K562 (cell line): ENCODE measurements around the gene TPGS1. TPM values are rescaled to one million over a fixed set of nuclear protein-coding genes. Genes with fewer than 3 reads are reported as not detected.
A peak's percentile ranks its signal among the peaks of the same experiment; 100 is the strongest.

Experiments
- CCNT2 ChIP-seq: IDR thresholded peaks from 2 replicates; pipeline ENCODE4 v1.6.1; 2011; ENCODE audit warnings: borderline replicate concordance, low read depth, mild to moderate bottlenecking, moderate library complexity, mixed read lengths, low read length; ENCODE audit not compliant: insufficient read length; ENCODE audit errors: extremely low read depth
- PHF8 ChIP-seq: fragments of 200-600 bp; sonication (generic); IDR thresholded peaks from 2 replicates; pipeline ENCODE4 v1.6.1; 2012; ENCODE audit warnings: mixed run types, mild to moderate bottlenecking, inconsistent platforms, low read length, moderate library complexity, borderline replicate concordance
- U2AF1 ChIP-seq: fragments of 200-400 bp; formaldehyde crosslinking; optimal IDR thresholded peaks from 2 replicates; pipeline ENCODE3; 2017; ENCODE audit warnings: mild to moderate bottlenecking, low read depth, low read length, moderate library complexity
- ZNF445 ChIP-seq: fragments of 250-450 bp; sonication (Bioruptor Pico); IDR thresholded peaks from 2 replicates; pipeline ENCODE4 v1.4.0; 2020; ENCODE audit warnings: low read depth, mild to moderate bottlenecking, moderate library complexity
- ZNF76 ChIP-seq: fragments of 250-450 bp; sonication (Bioruptor Pico); IDR thresholded peaks from 2 replicates; pipeline ENCODE4 v1.4.0; 2020; ENCODE audit warnings: mild to moderate bottlenecking, moderate library complexity, borderline replicate concordance
- polyA plus RNA-seq, 8 experiments: library from polyadenylated mRNA; depleted of rRNA in 4 of 8; stranded (reverse) in 5 of 8; unstranded in 3 of 8; fragments of >200 nt; fragmentation: Nextera tagmentation in 2 of 8; fragmentation: Illumina TruSeq in 1 of 8; extraction: Ambion mirVana in 2 of 8; extraction: Trizol in 1 of 8; gene quantifications; 2 replicates each; pipeline versions ENCODE4 v1.2.1 to v1.2.3, GENCODE V29; 2011 to 2014; ENCODE audit warnings: inconsistent platforms in 1 of 8, missing spikeins in 1 of 8
- total RNA-seq, 7 experiments: library from RNA; depleted of rRNA in 6 of 7; stranded (reverse); fragments of >200 nt in 6 of 7; fragmentation: Illumina TruSeq in 2 of 7; extraction: Trizol in 2 of 7; gene quantifications; 2 replicates each; pipeline versions ENCODE4 v1.2.1 to v1.2.3, GENCODE V29; 2011 to 2021; ENCODE audit warnings: low replicate concordance in 1 of 7
- TF ChIP-seq, protein P1 (sequence below): fragments of 450-650 bp; IDR thresholded peaks from 2 replicates; pipeline ENCODE4 v1.6.1; 2016; ENCODE audit warnings: mild to moderate bottlenecking, moderate library complexity
- TF ChIP-seq, protein P2 (sequence below), 2 experiments: fragments of 450-650 bp; IDR thresholded peaks; 2 replicates each; pipeline ENCODE4 v1.6.1; 2018; ENCODE audit warnings: mild to moderate bottlenecking in 2 of 2, low read depth in 1 of 2; ENCODE audit not compliant: partially characterized antibody in 2 of 2

Gene TPGS1
- total and polyA plus RNA-seq, 9 of the 15 experiments (the other 6 are each of a cell fraction or from before 2014, with no cell fraction given): 0.30 to 31.6 (median 1.2) TPM; not detected in 2

DNA sequence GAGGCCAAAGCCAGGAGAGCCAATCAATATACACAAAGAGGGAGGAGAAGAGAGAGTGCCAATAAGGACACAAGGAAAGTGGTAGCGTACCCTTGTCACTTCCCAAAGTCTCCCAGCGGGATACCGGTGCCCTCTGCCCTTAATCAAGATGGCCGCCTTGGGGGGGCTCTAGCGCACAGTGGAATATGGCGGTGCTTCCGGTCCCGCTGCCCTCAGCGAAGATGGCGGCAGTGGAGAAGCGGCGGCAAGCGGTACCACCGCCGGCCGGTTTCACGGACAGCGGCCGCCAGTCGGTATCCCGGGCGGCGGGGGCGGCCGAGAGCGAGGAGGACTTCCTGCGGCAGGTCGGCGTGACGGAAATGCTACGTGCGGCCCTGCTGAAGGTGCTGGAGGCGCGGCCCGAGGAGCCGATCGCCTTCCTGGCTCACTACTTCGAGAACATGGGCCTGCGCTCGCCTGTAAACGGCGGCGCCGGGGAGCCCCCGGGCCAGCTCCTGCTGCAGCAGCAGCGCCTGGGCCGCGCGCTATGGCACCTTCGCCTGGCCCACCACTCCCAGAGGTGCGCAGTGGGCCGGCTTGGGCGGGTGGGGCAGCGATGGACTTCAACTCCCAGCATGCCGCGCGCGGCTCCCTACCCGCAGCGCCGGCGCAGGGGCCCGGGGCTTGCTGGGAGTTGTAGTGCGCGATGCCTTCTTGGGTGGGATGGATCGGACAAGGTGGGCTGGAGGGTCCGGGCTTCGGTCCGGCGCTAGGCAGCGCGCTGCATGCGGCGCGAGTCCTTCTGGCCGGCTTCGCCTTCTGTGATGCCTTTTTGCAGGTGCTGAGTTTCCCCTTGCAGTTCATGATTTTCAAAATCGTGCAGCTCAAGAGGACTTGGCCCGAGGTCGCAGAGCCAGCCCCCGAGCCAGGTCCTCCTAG lies at the start of gene TPGS1 (continued):
- TF ChIP-seq, protein P1, sequence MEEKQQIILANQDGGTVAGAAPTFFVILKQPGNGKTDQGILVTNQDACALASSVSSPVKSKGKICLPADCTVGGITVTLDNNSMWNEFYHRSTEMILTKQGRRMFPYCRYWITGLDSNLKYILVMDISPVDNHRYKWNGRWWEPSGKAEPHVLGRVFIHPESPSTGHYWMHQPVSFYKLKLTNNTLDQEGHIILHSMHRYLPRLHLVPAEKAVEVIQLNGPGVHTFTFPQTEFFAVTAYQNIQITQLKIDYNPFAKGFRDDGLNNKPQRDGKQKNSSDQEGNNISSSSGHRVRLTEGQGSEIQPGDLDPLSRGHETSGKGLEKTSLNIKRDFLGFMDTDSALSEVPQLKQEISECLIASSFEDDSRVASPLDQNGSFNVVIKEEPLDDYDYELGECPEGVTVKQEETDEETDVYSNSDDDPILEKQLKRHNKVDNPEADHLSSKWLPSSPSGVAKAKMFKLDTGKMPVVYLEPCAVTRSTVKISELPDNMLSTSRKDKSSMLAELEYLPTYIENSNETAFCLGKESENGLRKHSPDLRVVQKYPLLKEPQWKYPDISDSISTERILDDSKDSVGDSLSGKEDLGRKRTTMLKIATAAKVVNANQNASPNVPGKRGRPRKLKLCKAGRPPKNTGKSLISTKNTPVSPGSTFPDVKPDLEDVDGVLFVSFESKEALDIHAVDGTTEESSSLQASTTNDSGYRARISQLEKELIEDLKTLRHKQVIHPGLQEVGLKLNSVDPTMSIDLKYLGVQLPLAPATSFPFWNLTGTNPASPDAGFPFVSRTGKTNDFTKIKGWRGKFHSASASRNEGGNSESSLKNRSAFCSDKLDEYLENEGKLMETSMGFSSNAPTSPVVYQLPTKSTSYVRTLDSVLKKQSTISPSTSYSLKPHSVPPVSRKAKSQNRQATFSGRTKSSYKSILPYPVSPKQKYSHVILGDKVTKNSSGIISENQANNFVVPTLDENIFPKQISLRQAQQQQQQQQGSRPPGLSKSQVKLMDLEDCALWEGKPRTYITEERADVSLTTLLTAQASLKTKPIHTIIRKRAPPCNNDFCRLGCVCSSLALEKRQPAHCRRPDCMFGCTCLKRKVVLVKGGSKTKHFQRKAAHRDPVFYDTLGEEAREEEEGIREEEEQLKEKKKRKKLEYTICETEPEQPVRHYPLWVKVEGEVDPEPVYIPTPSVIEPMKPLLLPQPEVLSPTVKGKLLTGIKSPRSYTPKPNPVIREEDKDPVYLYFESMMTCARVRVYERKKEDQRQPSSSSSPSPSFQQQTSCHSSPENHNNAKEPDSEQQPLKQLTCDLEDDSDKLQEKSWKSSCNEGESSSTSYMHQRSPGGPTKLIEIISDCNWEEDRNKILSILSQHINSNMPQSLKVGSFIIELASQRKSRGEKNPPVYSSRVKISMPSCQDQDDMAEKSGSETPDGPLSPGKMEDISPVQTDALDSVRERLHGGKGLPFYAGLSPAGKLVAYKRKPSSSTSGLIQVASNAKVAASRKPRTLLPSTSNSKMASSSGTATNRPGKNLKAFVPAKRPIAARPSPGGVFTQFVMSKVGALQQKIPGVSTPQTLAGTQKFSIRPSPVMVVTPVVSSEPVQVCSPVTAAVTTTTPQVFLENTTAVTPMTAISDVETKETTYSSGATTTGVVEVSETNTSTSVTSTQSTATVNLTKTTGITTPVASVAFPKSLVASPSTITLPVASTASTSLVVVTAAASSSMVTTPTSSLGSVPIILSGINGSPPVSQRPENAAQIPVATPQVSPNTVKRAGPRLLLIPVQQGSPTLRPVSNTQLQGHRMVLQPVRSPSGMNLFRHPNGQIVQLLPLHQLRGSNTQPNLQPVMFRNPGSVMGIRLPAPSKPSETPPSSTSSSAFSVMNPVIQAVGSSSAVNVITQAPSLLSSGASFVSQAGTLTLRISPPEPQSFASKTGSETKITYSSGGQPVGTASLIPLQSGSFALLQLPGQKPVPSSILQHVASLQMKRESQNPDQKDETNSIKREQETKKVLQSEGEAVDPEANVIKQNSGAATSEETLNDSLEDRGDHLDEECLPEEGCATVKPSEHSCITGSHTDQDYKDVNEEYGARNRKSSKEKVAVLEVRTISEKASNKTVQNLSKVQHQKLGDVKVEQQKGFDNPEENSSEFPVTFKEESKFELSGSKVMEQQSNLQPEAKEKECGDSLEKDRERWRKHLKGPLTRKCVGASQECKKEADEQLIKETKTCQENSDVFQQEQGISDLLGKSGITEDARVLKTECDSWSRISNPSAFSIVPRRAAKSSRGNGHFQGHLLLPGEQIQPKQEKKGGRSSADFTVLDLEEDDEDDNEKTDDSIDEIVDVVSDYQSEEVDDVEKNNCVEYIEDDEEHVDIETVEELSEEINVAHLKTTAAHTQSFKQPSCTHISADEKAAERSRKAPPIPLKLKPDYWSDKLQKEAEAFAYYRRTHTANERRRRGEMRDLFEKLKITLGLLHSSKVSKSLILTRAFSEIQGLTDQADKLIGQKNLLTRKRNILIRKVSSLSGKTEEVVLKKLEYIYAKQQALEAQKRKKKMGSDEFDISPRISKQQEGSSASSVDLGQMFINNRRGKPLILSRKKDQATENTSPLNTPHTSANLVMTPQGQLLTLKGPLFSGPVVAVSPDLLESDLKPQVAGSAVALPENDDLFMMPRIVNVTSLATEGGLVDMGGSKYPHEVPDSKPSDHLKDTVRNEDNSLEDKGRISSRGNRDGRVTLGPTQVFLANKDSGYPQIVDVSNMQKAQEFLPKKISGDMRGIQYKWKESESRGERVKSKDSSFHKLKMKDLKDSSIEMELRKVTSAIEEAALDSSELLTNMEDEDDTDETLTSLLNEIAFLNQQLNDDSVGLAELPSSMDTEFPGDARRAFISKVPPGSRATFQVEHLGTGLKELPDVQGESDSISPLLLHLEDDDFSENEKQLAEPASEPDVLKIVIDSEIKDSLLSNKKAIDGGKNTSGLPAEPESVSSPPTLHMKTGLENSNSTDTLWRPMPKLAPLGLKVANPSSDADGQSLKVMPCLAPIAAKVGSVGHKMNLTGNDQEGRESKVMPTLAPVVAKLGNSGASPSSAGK: no peak
- TF ChIP-seq ZNF445 (CRISPR knock-in tag) (no peak), CCNT2 (no peak), PHF8 (peak; percentile 99), U2AF1 (peak; percentile 75), ZNF76 (peak; percentile 25; the same call in 1 of the 2 replicates)
- TF ChIP-seq, protein P2, sequence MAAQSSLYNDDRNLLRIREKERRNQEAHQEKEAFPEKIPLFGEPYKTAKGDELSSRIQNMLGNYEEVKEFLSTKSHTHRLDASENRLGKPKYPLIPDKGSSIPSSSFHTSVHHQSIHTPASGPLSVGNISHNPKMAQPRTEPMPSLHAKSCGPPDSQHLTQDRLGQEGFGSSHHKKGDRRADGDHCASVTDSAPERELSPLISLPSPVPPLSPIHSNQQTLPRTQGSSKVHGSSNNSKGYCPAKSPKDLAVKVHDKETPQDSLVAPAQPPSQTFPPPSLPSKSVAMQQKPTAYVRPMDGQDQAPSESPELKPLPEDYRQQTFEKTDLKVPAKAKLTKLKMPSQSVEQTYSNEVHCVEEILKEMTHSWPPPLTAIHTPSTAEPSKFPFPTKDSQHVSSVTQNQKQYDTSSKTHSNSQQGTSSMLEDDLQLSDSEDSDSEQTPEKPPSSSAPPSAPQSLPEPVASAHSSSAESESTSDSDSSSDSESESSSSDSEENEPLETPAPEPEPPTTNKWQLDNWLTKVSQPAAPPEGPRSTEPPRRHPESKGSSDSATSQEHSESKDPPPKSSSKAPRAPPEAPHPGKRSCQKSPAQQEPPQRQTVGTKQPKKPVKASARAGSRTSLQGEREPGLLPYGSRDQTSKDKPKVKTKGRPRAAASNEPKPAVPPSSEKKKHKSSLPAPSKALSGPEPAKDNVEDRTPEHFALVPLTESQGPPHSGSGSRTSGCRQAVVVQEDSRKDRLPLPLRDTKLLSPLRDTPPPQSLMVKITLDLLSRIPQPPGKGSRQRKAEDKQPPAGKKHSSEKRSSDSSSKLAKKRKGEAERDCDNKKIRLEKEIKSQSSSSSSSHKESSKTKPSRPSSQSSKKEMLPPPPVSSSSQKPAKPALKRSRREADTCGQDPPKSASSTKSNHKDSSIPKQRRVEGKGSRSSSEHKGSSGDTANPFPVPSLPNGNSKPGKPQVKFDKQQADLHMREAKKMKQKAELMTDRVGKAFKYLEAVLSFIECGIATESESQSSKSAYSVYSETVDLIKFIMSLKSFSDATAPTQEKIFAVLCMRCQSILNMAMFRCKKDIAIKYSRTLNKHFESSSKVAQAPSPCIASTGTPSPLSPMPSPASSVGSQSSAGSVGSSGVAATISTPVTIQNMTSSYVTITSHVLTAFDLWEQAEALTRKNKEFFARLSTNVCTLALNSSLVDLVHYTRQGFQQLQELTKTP (IDR thresholded peaks at IDR 0.05; ENCODE audit: low read depth in 1 of 2, partially characterized antibody in 2 of 2): peak in 1 of 2 experiments; percentile 98
